KMS-11 (cell line): ENCODE measurements around the gene GMPPA.

Experiments used
- H2AFZ ChIP-seq: fragments of 200-600 bp; sonication (generic); 2 replicates; pipeline ENCODE4 v1.6.1; 2016; ENCODE audit warnings: antibody characterized with exemption, mixed run types, low read depth
- H3K27ac ChIP-seq: fragments of 200-600 bp; sonication (generic); 2 replicates; pipeline ENCODE4 v1.6.1; 2016; ENCODE audit warnings: mild to moderate bottlenecking, mixed run types
- H3K27me3 ChIP-seq: fragments of 200-600 bp; sonication (generic); 2 replicates; pipeline ENCODE4 v1.6.1; 2017; ENCODE audit warnings: mild to moderate bottlenecking, low read depth, mixed run types, moderate library complexity; ENCODE audit not compliant: insufficient read depth
- H3K36me3 ChIP-seq: fragments of 200-600 bp; sonication (generic); 2 replicates; pipeline ENCODE4 v1.6.1; 2017; ENCODE audit warnings: mild to moderate bottlenecking, mixed run types; ENCODE audit not compliant: insufficient read depth
- H3K4me1 ChIP-seq: fragments of 200-600 bp; sonication (generic); 2 replicates; pipeline ENCODE4 v1.6.1; 2016; ENCODE audit warnings: mild to moderate bottlenecking, low read depth, mixed run types; ENCODE audit not compliant: poor library complexity, severe bottlenecking
- H3K4me2 ChIP-seq: fragments of 200-600 bp; sonication (generic); 2 replicates; pipeline ENCODE4 v1.7.0; 2016; ENCODE audit warnings: mild to moderate bottlenecking, mixed run types
- H3K4me3 ChIP-seq: fragments of 200-600 bp; sonication (generic); IDR thresholded peaks from 2 replicates; pipeline ENCODE4 v1.6.1; 2017; ENCODE audit warnings: low read depth, low read length, mixed read lengths; ENCODE audit not compliant: insufficient read depth
- H3K79me2 ChIP-seq: fragments of 200-600 bp; sonication (generic); 2 replicates; pipeline ENCODE4 v1.6.1; 2016; ENCODE audit warnings: low read depth, mixed run types; ENCODE audit not compliant: insufficient read depth
- H3K9ac ChIP-seq: fragments of 200-600 bp; sonication (generic); 2 replicates; pipeline ENCODE4 v1.6.1; 2016; ENCODE audit warnings: mild to moderate bottlenecking, mixed run types
- H4K20me1 ChIP-seq: fragments of 200-600 bp; sonication (generic); 2 replicates; pipeline ENCODE4 v1.6.1; 2016; ENCODE audit warnings: mild to moderate bottlenecking, mixed run types; ENCODE audit not compliant: insufficient read depth
- TF ChIP-seq, protein P1 (sequence below): fragments of 200-600 bp; sonication (generic); conservative IDR thresholded peaks from 2 replicates; pipeline ENCODE4 v1.6.1; 2017; ENCODE audit warnings: low read depth, mild to moderate bottlenecking, antibody characterized with exemption, low read length, moderate library complexity, mixed read lengths

GMPPA gene

DNA sequence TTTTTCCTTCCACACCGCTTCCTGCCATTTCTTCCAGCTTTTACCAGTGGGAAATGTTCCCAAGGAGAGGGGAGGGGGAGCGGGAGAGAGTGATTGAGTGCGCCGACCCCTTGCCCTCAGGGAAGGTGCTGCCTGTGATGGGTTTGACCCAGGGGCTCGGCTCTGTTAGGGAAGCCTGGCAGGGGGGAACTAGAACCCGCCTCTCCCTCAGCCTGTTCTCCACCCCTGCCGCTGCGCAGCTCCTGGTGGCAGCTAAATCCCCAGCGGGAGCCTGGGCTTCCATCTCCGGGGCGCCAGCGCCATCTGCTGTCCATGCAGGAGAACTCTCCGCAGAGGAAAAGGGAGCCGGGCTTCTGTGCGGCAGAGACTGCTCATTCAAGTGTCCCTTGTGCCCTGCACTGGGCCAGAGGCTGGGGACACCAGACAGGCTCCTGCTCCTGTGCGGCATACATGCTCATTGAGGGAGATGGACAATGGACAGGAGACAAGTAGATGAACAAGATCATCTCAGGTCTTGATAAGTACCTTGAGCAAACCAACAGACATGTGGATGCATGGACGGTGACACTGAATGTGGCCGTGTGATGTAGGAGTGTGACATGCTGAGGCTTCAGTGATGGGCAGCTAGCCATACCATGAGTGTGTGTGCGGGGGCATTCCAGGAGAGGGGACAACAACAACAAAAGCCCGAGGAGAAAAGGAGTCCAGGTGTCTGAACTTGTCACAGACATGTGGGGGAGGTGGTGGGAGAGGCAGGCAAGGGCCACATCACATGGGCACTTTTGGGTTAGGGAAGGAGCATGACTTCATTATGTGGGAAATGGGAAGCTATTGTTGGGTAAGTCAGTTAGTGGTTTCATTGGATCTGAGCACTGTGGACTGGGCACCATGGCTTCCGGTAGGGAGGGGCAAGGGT lies 31.6 kb downstream of the GMPPA start:
- peaks cover 75% of the 10 kb centered on the region for H3K27me3 ChIP-seq
- no peaks in the 10 kb centered on the region for H3K36me3 ChIP-seq

DNA sequence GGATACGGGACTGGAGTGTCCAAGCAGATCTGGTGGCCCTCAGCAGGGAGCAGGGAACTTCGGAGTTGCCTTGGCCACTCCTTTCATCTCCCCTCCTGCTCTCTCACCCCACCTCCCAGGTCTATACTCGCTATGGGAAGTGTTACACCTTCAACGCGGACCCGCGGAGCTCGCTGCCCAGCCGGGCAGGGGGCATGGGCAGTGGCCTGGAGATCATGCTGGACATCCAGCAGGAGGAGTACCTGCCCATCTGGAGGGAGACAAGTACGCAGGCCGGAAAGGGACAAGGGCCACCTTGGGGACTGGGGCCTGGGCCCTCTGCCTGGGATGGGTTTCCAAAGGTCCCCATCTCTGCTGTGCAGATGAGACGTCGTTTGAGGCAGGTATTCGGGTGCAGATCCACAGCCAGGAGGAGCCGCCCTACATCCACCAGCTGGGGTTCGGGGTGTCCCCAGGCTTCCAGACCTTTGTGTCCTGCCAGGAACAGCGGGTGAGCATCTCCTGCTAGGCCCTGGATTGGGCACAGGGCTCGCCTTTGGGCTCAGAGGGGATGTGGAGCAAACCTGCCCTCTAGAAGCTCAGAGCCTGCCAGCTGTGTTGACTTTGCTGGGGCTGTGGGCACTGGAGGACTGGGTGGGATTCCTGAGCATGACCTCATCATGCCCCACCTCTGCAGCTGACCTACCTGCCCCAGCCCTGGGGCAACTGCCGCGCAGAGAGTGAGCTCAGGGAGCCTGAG lies 33.1 kb downstream of the GMPPA start:
- Histone ChIP-seq H3K27me3 (peaks cover 61% of the 10 kb centered on the region), H3K4me2 (no peak overlapping the region), H3K79me2 (no peaks in the 10 kb centered on the region), H2AFZ (no peak overlapping the region), H3K36me3 (no peaks in the 10 kb centered on the region), H3K27ac (no peak overlapping the region), H3K9ac (no peak overlapping the region), H4K20me1 (no peaks in the 10 kb centered on the region), H3K4me3 (no peak overlapping the region), H3K4me1 (peaks cover 8% of the 10 kb centered on the region)
- TF ChIP-seq, protein P1, sequence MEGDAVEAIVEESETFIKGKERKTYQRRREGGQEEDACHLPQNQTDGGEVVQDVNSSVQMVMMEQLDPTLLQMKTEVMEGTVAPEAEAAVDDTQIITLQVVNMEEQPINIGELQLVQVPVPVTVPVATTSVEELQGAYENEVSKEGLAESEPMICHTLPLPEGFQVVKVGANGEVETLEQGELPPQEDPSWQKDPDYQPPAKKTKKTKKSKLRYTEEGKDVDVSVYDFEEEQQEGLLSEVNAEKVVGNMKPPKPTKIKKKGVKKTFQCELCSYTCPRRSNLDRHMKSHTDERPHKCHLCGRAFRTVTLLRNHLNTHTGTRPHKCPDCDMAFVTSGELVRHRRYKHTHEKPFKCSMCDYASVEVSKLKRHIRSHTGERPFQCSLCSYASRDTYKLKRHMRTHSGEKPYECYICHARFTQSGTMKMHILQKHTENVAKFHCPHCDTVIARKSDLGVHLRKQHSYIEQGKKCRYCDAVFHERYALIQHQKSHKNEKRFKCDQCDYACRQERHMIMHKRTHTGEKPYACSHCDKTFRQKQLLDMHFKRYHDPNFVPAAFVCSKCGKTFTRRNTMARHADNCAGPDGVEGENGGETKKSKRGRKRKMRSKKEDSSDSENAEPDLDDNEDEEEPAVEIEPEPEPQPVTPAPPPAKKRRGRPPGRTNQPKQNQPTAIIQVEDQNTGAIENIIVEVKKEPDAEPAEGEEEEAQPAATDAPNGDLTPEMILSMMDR, result no peak

More for the DNA sequence above, 31.6 kb downstream of the GMPPA start:
- Histone ChIP-seq H3K9ac (no peak overlapping the region), H3K79me2 (no peaks in the 10 kb centered on the region), H3K4me3 (no peak overlapping the region), H3K27ac (no peak overlapping the region), H2AFZ (no peak overlapping the region), H3K4me2 (no peak overlapping the region), H3K4me1 (peaks cover 8% of the 10 kb centered on the region), H4K20me1 (no peaks in the 10 kb centered on the region)
- TF ChIP-seq, protein P1, result peak; percentile 90

- TF ChIP-seq, protein P1, result no peak
- no peak overlapping the region for H3K4me2 ChIP-seq
- H3K27me3 ChIP-seq, result peaks cover 56% of the 10 kb centered on the region
- H3K4me1 ChIP-seq, result peaks cover 8% of the 10 kb centered on the region
- no peak overlapping the region for H3K27ac ChIP-seq
- H2AFZ ChIP-seq, result no peak overlapping the region
- H3K4me3 ChIP-seq, result no peak overlapping the region
- H4K20me1 ChIP-seq, result no peaks in the 10 kb centered on the region
- no peaks in the 10 kb centered on the region for H3K36me3 ChIP-seq
- no peaks in the 10 kb centered on the region for H3K79me2 ChIP-seq
- no peak overlapping the region for H3K9ac ChIP-seq
Observed at GRCh38 chr2:219532378-219532649, 33.6 kb downstream of the GMPPA start.

DNA sequence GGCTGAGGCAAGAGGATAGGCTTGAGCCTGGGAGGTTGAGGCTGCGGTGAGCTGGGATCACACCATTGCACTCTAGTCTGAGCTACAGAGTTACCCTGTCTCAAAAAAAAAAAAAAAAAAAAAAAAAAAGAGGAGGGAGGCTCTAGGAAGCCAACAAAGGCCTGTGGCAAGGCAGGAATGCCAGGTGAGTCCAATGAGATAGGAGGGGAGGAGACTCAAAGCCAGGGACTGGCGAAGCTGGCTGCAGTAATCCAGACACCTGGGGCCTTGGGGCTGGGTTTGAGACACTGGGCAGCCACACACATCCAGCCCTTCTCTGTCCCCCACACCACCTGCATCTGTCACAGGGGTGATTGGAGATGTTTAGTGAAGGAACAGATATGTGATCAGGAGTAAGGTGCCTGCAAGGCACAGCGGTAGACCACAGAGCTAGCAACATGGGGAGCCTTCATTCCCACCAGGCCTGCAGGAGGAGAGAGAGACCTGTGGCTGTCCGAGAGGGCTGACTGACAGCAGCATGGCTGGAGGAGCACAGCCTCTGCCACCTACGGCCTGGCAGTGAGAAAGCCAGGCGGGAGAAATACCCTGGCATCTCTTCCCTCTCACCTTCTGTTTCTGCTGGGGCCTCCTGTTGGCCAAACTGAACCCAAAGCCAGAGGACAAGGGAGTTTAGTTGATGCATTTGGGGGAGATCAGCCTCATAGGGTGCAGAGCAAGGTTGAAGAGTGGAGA lies 35.4 kb downstream of the GMPPA start:
- H2AFZ ChIP-seq, result no peak overlapping the region
- H3K9ac ChIP-seq, result no peak overlapping the region
- TF ChIP-seq, protein P1, result no peak
- H4K20me1 ChIP-seq, result no peaks in the 10 kb centered on the region
- no peak overlapping the region for H3K27ac ChIP-seq
- peaks cover 38% of the 10 kb centered on the region for H3K27me3 ChIP-seq
- no peak overlapping the region for H3K4me2 ChIP-seq
- no peaks in the 10 kb centered on the region for H3K4me1 ChIP-seq
- H3K4me3 ChIP-seq, result no peak overlapping the region
- no peaks in the 10 kb centered on the region for H3K79me2 ChIP-seq
- H3K36me3 ChIP-seq, result no peaks in the 10 kb centered on the region
